Measurements from ENCODE around the gene SLC28A2.

GRCh38 chr15:45320581-45321205 lies 68.7 kb downstream of the SLC28A2 start:
- TF ChIP-seq POLR2A (IDR thresholded peaks at IDR 0.05; ENCODE audit: low read length) = no peak
- TF ChIP-seq GATA1 (IDR thresholded peaks at IDR 0.05; ENCODE audit: low read depth, low read length) = no peak
